SIG-M5 (cell line): ENCODE data around the gene LRP5.
"Not testable (repeated sequence)": the region's sequence is repeated elsewhere in the genome, so short reads cannot be mapped to it uniquely, and the experiment has no call there.

ENCODE experiments used
- DNase-seq: peaks from one replicate; lab custom pipeline; 2025; lab: John Stamatoyannopoulos, UW

The LRP5 gene

GRCh38 chr11:68423481-68423880 is 111.1 kb downstream of the LRP5 start:
- DNase-seq: no peak

- no peak for DNase-seq
These were observed 111.8 kb downstream of the LRP5 start for GRCh38 chr11:68424101-68424632.

- DNase-seq: no peak
These were observed 112.8 kb downstream of the LRP5 start for GRCh38 chr11:68424981-68425865.

GRCh38 chr11:68425866-68426380 is 113.5 kb downstream of the LRP5 start:
- no peak for DNase-seq

GRCh38 chr11:68429661-68430060 is 117.3 kb downstream of the LRP5 start:
- DNase-seq: no peak

GRCh38 chr11:68430384-68430783 is 118.0 kb downstream of the LRP5 start:
- no peak for DNase-seq

- DNase-seq: no peak
These were observed 118.4 kb downstream of the LRP5 start for GRCh38 chr11:68430801-68431200.

GRCh38 chr11:68431984-68432645 is 119.7 kb downstream of the LRP5 start:
- DNase-seq: no peak

- DNase-seq: no peak
These were observed 120.5 kb downstream of the LRP5 start for GRCh38 chr11:68432874-68433273.

- no peak for DNase-seq
These were observed 121.2 kb downstream of the LRP5 start for GRCh38 chr11:68433541-68433940.

- DNase-seq: not testable (repeated sequence)
These were observed 121.8 kb downstream of the LRP5 start for GRCh38 chr11:68434159-68434558.

- DNase-seq: no peak
These were observed 123.9 kb downstream of the LRP5 start for GRCh38 chr11:68436162-68436888.

GRCh38 chr11:68436985-68437926 is 124.9 kb downstream of the LRP5 start:
- DNase-seq: no peak

GRCh38 chr11:68437927-68438657 is 125.7 kb downstream of the LRP5 start:
- no peak for DNase-seq

- no peak for DNase-seq
These were observed 126.4 kb downstream of the LRP5 start for GRCh38 chr11:68438658-68439259.

GRCh38 chr11:68439355-68440065 is 127.1 kb downstream of the LRP5 start:
- no peak for DNase-seq

GRCh38 chr11:68440224-68440623 is 127.8 kb downstream of the LRP5 start:
- DNase-seq: no peak

- DNase-seq: no peak
These were observed 129.3 kb downstream of the LRP5 start for GRCh38 chr11:68441466-68442230.
